NCI-H2227 (cell line): ENCODE measurements around the gene ATG4B.
"Not testable (repeated sequence)": the region's sequence is repeated elsewhere in the genome, so short reads cannot be mapped to it uniquely, and the experiment has no call there.

Experiments
- DNase-seq: peaks from one replicate; lab custom pipeline; 2025; ENCODE audit not compliant: unreplicated experiment; lab: John Stamatoyannopoulos, UW

The ATG4B gene

DNA sequence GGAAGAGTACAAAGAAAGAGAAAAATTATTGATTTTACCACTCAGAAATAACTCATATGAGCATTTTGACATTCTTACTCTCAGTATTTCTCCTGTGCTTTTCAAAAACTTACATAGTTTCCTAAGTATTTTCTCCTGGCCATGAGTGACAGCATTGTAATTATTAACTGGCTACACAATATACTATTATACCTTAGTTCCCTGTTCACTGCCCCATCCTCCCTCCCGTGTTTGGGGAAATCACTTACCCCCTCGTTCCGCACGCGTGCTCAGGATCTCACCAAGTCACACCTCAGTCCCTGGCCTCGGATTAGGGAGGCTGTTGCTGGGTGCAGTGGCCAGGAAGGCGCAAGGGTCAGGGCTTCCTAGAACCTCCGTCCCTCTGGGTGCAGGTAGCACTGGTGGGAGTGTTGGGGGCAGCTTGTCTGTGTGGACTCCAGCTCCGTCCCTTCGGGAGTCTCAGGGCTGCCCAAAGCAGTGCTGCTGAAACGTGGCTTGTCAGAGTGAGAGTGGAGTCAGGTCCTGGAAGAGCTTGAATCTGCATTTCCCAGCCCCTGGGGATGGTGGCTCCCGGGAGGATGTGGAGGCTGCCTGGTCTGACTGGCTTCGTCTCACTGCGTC is 23.2 kb downstream of the ATG4B start:
- no peak for DNase-seq

DNA sequence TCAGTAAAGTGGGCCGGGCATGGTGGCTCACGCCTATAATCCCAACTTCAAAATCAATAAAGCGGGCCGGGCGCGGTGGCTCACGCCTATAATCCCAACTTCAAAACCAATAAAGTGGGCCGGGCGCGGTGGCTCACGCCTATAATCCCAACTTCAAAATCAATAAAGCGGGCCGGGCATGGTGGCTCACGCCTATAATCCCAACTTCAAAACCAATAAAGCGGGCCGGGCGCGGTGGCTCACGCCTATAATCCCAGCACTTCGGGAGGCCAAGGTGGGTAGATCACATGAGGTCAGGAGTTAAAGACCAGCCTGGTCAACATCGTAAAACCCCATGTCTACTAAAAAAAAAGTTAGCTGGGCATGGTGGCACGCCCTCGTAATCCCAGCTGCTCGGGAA is 25.2 kb downstream of the ATG4B start:
- not testable (repeated sequence) for DNase-seq

DNA sequence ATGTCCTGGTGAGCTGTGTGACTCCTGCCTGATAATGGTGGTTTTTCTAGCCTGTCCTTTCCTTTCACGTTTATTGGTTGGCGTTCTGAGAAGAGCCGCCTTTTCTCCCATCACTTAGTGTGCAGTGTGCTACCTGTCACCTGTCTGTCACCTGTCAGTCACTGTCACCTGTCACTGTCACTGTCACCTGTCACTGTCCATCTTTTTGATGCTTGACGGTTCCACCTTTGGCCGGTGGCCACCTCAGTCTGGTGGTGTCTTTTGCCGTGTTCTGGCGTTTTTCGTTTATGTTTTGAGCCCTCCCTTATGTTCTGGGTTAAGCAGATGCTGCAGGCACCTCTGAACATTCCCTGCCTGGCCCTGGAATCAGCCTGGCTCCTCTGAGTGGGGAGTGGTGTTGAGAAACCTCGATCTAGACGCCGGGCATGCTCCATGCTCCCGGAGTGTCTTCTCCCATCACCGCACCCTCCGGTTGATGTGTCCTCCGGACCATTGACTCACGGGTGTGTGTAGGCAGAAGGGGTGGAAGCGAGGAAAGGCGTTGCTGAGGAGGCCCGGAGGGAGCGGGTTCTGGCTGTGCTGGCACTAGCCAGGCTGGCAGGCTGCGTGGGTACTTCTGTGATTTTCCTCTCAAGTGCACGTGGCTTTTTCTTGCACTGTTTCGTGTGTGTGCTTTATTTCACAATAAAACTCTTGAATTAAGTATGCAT is 28.4 kb downstream of the ATG4B start:
- DNase-seq: no peak

DNA sequence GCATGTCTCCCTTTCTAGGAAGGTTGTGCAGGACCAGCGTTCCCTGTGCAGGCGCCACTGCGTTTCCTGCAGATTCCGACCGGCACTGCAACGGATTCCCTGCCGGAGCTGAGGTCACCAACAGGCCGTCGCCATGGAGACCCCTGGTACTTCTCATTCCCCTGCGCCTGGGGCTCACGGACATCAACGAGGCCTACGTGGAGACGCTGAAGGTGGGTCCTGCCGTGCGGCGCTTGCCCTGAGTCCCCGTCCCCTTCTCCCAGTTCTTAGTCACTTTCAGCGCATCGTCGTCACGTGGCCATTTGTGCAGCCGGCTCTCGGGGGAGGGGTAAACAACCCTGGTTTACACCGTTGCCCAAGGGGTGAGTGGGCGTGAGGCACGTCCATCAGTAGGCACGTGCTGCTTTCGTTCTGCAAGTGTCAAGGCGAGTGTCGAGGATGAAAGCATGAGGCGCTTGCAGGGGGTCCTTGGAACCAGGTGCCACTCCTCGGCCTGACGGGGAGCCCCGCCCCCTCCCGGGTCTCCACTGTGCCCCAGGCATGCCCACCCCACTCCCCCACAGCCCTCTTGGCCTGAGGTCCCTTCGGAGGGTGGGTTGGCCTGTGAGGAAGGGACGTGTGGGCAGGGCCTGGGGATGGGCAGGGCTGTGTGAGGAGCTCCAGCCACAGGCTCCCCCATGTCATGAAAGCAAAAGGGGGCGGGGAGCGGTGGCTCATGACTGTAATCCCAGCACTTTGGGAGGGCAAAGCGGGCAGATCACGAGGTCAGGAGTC is 29.3 kb downstream of the ATG4B start:
- peak; percentile 86 for DNase-seq

DNA sequence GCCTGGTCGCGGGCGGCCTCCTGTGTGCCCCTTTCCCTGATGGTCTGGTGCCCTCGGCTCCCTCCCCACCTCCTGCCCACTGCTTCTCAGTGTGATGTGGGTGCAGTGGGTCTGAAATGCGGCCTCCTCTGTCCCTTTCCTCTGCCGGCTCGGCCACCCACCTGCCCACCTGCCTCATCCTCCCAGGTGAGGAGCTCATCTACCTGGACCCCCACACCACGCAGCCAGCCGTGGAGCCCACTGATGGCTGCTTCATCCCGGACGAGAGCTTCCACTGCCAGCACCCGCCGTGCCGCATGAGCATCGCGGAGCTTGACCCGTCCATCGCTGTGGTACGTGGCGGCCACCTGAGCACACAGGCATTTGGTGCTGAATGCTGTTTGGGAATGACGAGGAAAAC is 30.9 kb downstream of the ATG4B start:
- DNase-seq: no peak

DNA sequence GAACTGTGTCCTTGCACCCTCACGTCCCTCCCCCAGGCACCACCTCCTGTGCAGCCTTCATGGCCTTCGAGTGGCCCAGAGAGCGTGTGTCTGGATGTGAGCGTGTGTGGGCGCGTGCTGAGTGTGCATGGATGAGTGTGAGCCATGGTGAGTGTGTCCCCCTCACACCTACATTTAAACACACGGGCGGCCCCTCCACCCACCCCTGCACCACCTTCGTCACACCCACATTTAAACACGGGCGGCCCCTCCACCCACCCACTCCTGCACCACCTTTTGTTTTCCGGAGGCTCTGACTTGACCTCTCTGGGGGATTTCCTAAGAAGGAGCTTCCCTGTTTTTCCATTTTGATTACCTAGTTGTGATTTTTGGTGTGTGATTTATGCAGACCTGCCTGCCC is 31.3 kb downstream of the ATG4B start:
- DNase-seq: no peak

DNA sequence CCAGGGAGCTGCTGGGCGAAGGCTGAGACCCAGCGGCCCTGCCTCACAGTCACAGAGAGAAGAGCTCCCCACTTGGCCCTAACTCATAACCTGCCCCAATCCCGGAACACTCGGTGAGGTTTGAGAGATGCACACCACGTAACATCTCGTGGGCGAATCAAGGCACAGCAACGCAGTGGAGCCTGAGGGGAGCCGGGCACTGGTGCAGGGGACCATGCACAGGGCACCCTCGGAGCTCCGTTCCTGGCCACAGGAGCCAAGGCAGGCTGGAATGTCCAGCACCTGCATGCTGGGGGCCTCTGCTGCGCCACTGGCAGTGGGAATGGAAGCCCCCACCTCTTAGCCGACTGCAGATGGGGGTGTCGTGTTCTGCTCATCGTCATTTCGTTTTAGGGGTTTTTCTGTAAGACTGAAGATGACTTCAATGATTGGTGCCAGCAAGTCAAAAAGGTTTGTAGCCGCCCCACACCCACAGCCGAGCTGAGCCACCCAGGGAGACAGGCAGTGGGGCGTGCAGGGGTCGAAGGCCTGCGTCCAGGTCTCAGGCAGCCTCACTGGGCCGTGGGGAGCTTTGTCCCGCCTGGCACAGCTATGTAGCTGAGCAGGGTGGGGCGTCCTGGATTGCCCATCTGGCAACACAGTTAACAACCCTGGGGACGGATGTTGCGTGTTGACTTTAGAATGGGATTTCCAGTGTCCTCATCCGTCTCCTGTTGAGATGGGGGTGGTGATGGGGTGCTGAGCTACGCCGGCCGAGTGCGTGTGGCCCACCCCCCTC is 33.0 kb downstream of the ATG4B start:
- DNase-seq: no peak

DNA sequence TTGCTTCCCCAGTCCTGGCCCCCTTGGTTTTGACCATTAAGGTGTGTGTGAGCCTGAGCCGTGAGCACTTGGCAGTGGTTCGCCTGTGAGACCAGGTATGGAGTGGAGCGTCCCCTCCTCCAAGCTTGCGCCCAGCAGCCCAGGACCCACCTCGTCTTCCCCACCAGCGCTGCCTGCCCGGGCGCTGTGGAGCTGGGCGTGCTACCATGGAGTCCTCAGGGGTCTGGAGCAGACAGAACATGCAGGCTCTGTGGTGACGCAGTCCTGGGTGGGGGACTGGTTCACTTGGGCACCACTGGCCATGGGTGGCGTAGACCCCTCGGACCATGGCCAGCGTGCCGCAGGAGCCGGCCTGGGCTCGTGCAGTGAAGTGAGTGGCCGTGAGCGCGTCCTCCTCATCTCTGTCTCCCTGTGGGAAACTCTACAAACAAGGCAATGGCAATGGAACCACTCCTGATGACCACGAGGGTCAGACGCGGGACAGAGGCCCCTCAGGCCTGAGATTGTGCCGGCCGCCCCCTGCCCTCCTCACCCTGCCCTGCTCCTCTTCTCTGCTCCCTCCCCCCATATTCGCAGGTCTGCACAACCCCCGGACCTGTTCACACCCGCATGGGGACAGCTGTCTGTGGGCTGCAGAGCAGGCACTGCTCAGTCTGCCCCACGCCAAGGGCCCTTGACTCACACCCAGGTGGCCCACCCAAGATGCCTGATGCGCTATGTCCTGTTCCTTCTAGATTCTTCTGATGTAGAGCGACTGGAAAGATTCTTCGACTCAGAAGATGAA is 34.2 kb downstream of the ATG4B start:
- DNase-seq: no peak

DNA sequence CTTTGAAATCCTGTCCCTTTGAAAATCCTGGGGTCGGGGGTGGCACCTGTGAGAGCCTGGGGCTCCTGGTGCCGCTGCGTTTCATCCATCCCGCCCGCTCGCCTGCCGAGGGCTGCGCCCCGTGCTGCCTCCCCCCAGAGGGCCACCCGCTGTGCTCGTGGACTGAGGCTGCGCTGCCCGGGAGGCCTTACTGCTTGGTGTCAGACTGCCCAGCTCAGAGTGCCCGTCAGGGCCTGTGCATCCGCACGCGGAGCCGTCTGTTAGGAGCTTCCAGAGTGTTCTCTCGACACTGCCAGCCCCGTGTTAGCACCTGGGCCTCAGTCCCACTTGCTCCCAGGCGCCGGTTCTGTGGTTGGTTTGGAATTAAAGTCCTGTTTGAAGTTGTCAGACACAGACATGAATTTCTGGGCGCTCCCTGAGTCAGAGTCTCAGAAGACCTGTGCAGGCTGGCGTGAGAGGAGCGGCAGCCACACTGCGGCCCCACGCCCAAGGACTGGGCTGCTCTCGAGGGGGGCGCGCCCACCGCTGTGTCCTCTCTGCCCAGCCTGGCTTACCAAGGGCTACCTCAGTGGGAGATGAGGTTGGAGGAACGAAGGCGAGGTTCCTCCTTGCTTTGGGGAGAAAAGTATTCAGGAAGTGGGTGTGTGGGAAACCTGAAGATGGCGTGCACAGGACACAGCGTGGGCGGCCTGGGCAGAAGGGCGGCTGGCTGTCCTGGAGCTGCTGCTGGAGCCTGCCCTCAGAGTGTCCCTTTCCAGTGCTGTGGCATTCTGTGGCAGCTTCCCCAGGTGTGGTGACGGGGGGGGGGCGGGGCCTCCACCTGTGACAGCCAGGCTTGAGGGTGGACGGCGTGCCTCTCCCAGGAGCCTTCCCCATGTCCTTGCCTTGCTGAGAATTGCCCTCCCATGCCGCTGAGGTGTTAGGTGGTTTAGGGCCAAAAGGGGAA is 35.0 kb downstream of the ATG4B start:
- DNase-seq: no peak

DNA sequence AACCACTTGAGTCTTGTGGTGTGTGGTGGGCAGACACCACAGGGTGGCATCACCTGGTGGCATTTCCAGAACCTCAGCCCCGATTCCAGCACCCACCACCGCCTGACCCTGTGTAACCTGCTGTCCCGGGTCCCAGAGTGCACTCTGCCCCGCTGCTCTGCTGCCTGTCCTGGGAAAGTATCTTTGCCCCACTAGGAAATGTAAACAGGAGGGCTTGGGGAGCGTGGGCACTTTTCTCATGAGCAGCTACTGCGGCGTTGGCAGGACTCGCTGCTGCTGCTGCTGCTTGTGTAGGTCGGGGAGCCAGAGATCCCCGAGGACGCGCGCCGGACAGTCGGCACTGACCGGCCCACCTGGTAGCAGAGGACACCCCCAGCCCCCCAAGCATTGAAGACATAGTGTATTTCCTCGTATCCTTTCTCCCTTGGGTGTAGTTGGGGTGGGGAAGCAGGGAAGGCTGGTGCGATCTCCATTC is 35.7 kb downstream of the ATG4B start:
- DNase-seq: no peak

DNA sequence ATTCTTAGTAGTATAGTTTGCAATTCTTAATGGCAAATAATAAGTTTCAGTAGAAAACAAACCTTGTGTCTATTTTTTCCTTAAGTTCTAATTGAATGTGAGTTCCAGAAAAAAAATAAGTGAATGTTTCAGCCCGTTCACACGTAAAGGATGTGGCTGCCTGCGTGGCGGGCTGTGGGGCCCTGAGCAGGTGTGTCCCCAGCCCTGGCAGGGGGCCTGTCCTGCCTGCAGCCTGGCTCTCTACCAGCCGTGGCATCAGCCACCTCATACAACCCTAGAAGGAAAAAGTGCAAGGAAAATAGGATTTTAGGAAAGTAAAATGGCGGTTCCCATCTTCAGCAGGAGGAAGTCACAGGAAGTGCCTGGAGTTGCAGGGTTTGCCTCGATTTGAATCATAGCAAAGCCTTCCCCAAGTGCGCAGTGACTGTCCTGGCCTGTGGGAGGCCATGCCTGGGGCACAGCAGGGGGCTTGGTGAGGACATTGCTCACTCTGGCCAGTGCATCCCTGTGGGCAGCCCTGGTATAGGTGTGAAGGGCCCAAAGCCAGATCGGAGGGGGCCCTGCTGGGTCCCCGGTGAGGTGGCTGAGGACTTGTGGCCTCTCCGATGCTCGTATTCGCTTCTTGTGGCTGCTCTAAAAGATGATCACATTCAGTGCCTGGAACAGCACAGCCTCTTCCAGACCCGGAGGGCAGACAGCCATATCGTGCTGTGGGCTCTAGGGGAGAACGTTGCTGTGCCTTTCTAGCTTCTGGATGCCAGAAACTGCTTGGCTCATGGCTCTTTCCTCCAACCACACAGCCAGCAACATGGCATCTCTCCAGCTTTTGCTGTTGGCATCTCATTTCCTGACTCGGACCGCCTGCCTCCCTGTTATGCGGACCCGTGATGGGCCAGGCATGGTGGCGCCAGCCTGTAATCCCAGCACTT is 36.6 kb downstream of the ATG4B start:
- no peak for DNase-seq

DNA sequence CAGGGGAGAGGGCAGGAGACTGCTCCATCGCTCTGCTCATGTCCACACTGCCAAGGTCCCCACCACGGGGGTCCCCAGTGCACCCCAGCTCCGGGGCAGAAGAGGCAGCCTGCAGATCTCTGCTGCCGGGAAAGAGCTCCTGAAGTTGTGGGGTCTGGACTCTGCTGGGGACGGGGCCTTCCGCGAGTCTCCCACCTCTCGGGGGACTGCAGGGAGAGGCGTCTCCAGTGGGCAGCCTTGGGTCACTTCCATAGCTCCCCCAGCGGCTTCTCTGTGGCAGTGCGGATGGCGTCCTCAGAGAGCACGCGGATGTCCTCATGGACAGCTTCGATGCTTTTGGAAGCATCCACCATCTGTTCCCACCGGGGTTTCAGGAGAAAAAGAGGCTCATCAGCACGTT is 38.4 kb downstream of the ATG4B start:
- no peak for DNase-seq

DNA sequence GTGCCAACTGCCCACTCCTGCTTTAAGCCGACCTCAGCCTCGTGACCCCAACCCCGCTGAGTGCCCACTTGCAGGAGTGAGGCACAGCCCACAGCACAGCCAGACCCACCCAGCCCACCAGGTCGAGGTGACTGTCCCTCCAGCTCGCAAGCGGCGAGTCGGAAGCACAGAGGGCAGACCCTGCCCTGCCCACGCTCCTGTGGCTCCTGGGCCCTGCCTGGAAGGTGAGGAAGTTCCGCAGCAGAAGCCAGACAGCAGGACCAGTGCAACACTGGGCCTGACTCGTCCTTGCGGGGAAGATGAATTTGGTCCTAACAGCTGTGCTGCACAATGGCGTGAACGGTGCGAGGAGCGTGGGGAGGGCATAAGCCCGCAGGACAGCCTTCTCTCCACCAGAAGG is 39.2 kb downstream of the ATG4B start:
- no peak for DNase-seq

DNA sequence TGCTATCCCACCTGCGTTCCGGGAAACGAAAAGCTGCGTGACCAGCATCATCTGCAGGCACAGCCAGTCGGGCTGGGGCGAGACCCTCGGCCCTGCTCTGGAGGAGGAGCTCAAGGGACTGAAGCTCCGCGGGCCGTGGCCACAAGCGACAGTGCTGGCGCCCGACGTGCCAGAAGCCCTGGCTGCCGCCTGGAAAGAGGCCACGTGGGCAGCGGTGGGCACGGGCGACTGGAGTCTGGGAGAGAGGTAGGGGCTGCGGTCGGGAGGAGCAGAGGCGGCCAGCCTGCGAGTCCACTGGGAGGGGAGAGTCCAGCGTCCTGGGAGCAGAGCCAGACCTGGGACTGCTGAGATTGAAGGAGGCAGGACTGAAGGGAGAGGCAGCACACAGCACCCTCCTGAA is 39.9 kb downstream of the ATG4B start:
- no peak for DNase-seq

DNA sequence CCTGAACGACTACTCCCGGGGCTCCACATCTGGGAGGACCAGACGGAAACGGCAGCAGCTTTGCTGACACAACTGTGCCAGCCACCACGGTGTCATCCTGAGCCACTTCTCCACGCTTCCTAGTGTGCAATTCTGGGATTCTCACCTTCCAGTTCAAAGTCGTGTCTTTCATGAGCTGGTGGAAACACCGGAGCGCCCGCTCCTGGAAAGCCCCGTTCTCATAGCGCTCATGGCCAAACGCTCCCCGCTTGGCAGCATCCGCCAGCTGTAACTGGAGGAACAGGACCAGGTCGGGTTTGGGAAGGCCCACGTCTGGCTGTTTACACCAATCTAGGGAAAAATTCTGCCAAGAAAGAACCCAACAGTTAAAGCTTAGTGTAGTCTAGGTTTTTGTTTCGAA is 40.8 kb downstream of the ATG4B start:
- DNase-seq: no peak

DNA sequence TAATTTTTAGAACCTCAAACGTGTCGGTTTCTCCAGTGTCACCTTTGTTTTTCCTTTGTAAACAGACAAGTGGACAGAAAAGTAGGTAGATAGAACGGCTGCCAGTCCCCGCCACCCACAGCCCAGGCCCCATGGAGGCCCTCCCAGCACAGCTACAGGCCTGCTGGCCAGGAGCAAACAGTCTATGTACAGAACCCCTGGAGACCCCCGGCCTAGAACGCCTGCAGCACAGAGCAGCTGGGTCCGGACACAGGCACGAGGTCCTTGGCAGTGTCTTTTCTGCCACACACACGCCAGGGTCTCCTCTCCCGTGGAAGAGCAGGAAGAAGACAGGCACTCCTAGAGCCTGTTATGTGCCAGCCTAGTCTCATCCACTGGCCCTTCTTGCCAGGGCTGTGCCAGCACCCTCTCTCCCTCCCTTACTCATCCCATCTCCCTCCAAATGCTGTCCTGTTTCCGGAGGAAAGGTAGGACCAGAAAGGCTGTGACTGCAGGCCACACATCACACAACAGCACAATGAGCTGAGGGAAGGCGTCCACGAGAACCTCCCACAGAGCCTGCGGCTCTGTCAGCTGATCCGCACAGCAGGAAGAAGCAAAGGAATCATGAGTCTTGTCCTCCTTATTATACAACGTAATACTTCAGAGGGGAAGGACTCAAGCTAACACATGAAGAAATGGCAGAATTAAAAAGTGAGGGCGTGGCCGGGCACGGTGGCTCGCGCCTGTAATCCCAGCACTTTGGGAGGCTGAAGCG is 41.5 kb downstream of the ATG4B start:
- DNase-seq: no peak

DNA sequence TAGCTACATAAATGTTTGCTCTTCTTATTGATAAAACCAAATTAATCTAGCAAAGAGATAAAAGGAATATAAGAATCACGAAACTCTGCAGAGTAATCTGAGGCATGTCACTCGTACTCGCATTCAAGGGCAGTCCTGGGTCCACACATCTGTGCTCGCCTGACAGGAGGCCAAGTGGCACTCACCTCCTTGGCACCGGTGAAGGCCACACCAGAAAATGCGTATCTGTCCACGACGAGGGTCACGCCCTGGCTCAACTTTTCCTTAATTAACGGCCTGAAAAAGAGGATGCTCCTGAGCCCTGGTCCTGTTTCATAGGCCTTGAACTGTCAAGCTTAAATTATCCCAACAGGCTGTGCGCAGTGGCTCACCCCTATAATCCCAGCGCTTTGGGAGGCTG is 42.6 kb downstream of the ATG4B start:
- DNase-seq: no peak
